ENCODE measurements around the gene FAM47E.

DNA sequence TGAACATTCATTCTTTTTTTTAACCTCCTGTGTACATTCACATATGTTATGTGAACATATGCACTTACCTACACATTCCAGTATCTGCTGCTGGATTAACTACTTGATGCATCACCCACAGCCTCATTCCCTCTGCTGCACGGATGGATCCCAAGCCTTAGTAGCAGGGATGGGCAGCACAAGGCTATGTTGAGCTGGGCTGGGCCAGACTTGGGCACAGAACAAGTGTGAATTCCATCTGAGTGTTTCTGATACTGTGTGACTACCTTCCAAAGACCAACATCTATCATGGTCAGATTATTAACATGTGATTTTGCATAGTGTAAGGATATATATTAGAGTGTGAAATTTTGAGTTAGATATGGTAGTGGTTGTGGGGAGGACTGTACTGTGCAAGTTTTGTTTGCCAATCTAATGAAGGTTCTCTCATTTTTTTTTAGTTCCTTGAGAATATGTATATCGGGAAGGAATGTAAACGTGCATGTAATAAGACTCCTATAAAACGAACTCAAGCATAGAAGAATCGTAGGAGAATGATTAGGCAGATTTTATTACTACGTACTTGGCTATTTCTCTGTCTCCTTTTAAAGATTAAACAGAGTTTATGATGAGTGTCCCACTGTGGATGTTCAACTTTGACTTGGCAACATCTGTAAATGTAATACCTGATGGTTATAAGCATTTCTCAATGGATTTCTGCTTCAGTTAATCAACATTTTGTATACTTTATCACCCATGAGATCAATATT lies 31.6 kb downstream of the FAM47E start:
- TF ChIP-seq, protein P1, sequence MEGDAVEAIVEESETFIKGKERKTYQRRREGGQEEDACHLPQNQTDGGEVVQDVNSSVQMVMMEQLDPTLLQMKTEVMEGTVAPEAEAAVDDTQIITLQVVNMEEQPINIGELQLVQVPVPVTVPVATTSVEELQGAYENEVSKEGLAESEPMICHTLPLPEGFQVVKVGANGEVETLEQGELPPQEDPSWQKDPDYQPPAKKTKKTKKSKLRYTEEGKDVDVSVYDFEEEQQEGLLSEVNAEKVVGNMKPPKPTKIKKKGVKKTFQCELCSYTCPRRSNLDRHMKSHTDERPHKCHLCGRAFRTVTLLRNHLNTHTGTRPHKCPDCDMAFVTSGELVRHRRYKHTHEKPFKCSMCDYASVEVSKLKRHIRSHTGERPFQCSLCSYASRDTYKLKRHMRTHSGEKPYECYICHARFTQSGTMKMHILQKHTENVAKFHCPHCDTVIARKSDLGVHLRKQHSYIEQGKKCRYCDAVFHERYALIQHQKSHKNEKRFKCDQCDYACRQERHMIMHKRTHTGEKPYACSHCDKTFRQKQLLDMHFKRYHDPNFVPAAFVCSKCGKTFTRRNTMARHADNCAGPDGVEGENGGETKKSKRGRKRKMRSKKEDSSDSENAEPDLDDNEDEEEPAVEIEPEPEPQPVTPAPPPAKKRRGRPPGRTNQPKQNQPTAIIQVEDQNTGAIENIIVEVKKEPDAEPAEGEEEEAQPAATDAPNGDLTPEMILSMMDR (IDR thresholded peaks at IDR 0.05) = no peak
- peak; percentile 6 for TF ChIP-seq POLR2AphosphoS5 (IDR thresholded peaks at IDR 0.05)
- no peak for TF ChIP-seq POLR2A (IDR thresholded peaks at IDR 0.05)

All from prostate gland (tissue), 2 donors.